Activated CD8-positive, alpha-beta memory T cell treated with anti-CD3 and anti-CD28 coated beads for 1 hour (primary cell): ENCODE data around the gene RNASEH2B.

Experiments used
- DNase-seq, 2 donors: peaks; one replicate each; pipeline ENCODE4 v3.0.0-alpha.2; 2020; ENCODE audit warnings: low read depth in 1 of 2; ENCODE audit errors: extremely low read depth in 1 of 2

The RNASEH2B gene

GRCh38 chr13:50991579-50992521 is 82.3 kb downstream of the RNASEH2B start:
- no peak for DNase-seq

DNA sequence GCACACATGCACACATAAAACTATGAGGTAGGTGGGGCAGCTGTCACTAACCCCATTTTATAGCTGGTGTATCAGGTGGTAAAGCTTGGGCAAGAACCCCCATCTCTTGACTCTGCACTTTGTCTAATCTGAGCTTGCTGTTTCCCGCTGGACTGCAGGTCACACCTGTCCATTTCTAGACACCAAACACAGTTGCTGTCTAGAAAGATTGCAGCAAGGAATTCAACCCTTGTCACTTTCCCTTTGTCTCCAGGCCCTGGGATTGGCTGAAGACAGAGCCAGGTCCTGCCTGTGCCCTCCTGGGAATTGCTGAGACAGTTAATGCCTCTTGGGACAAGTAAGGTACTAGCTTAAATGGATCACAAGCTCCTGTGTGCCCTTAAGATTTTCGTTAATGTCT is 83.8 kb downstream of the RNASEH2B start:
- DNase-seq = no peak

DNA sequence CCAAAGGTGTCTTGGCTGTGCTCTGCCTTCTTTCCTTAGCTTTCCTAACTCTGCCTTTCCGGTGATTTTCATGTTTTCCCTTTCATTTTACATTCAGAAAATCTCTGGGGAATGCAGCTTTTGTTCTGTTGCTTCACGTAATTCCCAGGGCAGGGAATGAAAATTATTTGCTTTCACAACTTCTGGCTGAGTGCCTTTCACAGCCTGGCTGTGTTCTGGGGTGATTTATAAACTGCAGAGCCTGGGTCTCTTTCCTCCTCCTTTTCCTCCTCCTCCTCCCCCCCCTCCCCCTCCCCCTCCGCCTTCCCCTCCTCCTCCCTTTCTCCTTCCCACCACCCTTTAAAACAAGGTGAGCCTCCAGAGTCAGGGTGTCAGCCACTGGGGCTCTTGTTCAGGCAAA is 84.3 kb downstream of the RNASEH2B start:
- no peak for DNase-seq

GRCh38 chr13:50994651-50995050 is 85.1 kb downstream of the RNASEH2B start:
- DNase-seq = no peak

DNA sequence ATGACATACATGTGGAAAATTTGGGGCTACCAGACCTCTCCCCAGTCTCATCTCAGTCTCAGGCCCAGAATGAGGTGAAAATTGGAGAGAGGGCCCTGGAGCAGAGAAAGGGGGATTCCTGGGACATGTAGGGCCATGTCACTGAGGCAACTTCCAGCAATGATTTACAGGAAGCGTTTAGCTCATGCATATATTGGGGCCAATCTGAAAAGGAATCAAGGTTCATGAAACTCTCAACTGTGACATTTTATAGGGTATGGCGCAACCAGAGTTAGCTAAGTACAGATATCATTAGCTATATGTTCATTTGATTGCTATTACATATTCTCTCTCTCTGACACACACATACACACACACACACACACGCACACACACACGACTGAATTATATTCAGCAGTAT is 86.3 kb downstream of the RNASEH2B start:
- no peak for DNase-seq

DNA sequence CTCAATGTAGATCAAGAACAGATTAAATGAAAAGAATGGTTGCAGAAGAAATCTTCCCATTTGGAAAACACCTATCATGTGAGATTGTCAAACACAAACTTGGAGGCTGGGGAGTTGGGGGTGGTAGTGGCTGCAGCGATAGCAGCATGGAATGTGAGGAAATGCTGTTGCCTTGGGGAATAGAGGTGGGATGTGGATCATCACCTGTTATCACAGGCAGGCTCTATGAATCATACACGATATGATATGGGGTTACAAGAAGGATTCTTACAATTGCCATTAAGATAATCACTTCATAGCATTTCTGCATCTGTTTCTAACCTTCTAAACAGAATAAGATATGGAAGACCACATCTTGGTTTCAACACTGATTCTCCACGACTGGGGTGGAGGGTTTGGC is 88.7 kb downstream of the RNASEH2B start:
- DNase-seq = no peak

DNA sequence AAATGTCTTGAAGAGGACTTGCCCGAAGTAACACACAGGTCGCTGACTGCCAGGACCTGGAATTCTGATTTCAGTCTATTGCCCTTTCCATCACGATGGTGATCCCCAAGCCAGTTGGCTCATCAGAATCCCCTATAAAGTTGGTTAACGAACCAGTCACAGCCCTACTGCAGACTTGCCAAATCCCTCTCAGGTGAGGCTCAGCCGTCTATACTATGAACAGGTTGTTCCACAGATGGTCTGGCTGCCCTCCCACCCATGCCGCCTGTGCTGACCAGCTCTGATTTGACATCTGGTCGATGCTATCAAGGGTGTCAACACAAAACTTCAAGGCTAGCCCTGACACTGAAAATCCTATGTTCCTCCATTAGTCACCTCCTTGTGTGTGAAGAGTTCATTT is 90.0 kb downstream of the RNASEH2B start:
- DNase-seq = no peak

DNA sequence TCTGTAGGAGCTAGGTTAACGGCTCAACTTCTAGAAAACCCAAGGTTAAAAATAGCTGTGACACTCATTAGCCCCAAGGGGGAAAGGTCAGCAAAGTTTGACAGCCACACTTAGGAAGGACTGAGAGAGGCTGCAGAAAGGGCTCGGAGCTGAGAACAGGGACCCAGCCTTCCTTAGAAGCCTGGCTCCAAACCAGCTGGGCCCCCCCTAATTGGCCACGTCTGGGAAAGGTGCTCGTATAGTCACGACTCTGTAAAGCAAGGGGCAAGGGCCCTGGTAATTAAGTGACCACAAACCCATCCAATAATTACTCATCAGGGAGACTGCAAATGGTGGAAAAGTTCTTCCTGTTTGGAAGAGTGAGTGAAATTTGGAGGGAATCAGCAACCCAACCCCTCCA is 90.5 kb downstream of the RNASEH2B start:
- no peak for DNase-seq

DNA sequence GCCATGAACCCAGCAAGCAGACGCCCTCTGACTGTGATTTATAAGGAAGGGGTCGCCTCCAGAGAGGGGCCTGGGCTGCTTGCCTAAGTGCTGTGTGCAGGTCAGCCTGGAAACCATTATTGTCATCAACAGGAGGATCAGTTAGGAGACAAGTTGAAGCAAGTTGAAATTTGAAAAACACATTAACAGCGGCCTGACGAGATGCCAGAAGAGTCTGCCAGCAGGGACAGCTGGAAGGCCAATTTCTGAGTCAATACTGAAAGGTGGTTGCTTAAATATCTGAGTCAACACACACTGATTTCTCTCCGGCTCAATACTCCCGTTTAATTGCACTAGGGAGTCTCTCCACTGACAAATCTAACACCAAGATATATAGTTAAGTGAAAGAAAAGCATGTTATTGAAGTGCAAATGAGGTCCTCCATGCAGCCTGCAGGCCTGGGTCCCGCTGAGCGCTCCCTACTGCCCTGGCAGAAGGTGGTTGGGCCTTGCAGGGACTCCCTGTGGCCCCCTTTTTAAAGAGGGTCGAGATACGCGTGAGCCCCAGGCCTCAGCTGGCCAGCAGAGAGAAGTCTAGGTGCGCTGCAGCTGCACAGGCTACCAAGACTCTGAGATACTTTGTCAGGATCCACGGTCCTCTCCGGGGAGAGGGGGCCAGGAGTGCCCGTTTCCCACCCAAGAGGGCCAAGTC is 91.1 kb downstream of the RNASEH2B start:
- DNase-seq = no peak

DNA sequence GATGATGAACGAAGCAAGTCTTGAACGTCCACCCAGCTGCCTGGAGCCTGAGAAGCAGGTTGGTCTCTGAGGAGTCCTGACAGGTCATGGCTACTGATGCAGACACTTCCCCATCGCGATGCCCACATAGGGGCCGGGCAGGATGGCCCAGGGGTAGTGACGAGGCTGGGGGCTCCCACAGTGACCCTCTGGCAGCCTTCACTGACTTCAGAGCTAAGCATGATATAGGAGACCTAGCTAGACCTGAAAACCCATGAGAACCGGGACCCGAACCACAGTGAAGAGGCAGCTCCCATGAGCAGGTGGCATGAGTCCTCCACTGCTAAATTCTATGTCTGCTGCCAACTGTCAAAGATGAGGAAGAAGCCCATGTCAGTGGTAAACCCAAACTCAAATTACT is 91.7 kb downstream of the RNASEH2B start:
- no peak for DNase-seq

DNA sequence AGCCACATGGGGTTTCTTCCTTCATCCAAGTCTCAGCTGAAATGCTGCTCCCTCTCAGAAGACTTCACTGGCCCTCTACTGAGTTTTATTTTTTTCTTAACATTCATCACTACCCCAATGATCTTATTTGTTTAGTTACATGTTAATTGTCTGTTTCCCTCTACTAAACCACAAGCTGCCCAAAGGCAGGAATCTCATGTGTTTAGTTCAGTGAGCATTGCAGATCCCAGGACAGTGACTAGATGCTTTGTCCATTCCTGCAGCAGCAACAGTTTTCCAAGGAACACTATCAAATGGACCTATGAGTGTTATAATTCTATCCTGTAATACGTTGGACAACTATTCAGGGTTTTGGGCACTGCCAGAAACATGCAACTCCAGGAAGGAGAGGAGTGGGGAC is 93.1 kb downstream of the RNASEH2B start:
- DNase-seq = no peak

- no peak for DNase-seq
Measured at GRCh38 chr13:51003642-51004041, 94.1 kb downstream of the RNASEH2B start.

DNA sequence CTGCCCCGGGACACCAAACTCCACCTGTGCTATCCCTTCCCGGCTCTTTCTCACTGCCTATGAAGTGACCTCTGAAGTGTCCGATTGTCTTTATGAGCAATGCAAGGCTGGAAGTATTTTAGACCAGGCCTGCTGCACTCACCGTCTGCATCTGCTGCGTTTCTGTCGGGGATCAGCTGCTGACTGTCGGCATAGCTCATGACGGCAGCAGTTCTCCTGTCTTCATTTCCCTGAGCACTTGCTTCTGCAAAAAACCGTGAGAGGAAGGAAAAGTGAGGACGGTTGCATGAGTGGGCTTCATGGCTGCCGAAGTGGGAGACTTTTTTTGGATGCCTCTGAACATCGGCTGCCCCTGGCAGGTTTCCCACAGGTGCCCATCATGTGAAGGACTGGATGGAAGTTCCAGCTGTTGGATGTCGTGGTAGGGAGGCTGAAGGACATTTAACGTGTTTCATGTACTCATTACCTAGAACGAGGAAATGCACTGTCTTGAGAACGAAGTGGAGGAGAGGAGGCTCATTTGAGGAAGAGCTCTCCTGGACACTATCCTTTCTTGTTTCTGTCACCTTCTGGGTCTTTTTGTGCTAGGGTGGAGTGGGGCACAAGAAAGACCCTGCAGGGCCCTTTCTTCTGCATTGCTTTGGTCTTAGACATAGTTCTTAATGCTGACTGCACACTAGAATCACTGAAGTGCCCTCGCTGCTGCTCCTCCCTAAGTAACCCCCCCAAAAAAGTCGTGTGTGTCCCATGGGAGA is 94.7 kb downstream of the RNASEH2B start:
- no peak for DNase-seq

GRCh38 chr13:51004918-51005460 is 95.4 kb downstream of the RNASEH2B start:
- DNase-seq = no peak

DNA sequence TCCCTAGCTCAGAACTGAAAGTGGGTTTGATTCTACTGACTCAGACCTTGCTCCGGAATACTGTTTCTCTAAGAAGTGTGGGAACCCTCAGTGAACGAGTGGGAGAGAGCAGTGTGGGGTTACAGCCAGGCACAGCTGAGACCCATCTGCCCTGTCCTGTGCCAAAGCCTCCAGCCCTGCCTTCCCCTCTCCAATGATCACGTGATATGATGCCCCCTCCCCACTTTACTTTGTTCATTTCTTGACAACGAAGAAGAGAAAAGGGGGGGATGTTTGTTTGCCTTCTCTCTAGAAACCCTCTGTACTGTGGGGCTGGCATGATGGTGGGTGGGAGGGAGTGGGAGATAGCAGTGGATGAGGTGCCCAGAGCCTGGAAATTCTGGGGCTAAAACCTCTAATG is 96.0 kb downstream of the RNASEH2B start:
- no peak for DNase-seq
